ENCODE measurements around the gene TNS1.

TNS1 gene

GRCh38 chr2:217843324-217843723 is 159.5 kb downstream of the TNS1 start:
- H3K27me3 Mint-ChIP-seq: no peaks in the 10 kb centered on the region
- no peaks in the 10 kb centered on the region for H3K36me3 Mint-ChIP-seq (ENCODE audit: low read depth)
- ATAC-seq (no peak), DNase-seq (no peak)
- no peaks in the 10 kb centered on the region for H3K4me1 Mint-ChIP-seq
- no peak overlapping the region for H3K4me3 Mint-ChIP-seq
- no peaks in the 10 kb centered on the region for H3K9me3 Mint-ChIP-seq
- no peak overlapping the region for H3K27ac Mint-ChIP-seq

GRCh38 chr2:217842017-217842416 is 160.8 kb downstream of the TNS1 start:
- Mint-ChIP-seq H3K4me1 (no peaks in the 10 kb centered on the region), H3K36me3 (ENCODE audit: low read depth) (no peaks in the 10 kb centered on the region), H3K27me3 (peaks cover 2% of the 10 kb centered on the region), H3K27ac (no peak overlapping the region), H3K9me3 (no peaks in the 10 kb centered on the region), H3K4me3 (no peak overlapping the region)
- no peak for DNase-seq
- ATAC-seq: no peak

- H3K9me3 Mint-ChIP-seq: no peaks in the 10 kb centered on the region
- H3K4me1 Mint-ChIP-seq: no peaks in the 10 kb centered on the region
- DNase-seq: no peak
- no peaks in the 10 kb centered on the region for H3K36me3 Mint-ChIP-seq (ENCODE audit: low read depth)
- peaks cover 5% of the 10 kb centered on the region for H3K27me3 Mint-ChIP-seq
- H3K4me3 Mint-ChIP-seq: no peak overlapping the region
- no peak for ATAC-seq
- no peak overlapping the region for H3K27ac Mint-ChIP-seq
Observed at GRCh38 chr2:217840522-217840921, 162.3 kb downstream of the TNS1 start.

DNA sequence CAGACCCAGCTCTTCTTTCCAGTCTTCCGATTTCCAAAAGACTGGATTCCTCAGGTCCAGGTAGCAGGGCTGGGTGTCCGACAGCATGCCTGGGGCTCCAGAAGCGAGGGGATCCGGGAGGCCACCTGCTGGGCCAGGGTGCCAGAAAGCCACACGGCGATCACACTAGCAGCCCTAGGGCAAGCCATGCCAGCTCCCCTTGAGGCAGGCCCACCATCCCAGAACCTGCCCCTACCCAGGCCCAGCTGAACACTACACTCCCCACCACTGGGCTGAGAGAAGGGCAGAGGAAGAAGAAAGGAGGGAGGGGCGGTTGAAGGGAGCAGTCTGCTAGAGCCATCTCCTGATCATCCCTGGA is 163.1 kb downstream of the TNS1 start:
- no peak overlapping the region for H3K27ac Mint-ChIP-seq
- peaks cover 5% of the 10 kb centered on the region for H3K27me3 Mint-ChIP-seq
- no peak overlapping the region for H3K4me3 Mint-ChIP-seq
- H3K36me3 Mint-ChIP-seq (ENCODE audit: low read depth): no peaks in the 10 kb centered on the region
- no peak for DNase-seq
- H3K4me1 Mint-ChIP-seq: no peaks in the 10 kb centered on the region
- H3K9me3 Mint-ChIP-seq: no peaks in the 10 kb centered on the region
- ATAC-seq: no peak

DNA sequence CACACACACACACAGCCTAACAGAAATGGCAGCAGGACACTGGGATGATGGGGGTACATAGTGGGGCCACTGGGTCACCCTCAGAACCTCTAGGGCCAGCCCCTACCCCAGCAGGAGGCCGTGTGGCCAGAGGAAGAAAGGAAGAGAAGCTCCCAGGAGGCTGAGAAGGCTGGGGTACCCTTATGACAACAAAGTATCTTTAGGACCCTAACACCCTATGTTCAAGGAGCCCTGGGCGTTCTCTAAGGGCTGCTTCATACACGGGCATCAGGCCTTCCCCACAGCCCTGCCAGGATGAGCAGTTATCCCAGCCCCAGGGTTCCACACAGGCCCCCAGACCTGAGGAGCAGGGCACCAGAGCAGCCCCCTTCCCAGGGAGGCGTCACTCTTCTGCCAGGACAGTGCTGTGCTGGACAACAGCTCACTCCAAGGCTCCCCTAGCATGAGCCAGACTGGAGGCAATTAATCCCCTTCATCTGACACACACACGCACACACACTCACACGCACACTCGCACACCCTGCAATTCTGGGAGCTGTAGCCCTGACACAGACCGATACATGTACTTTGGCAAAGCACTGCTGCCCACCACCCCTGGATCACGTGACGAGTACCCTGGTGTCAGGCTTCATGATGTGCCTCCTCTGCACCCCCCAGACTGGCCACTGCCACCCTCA is 163.6 kb downstream of the TNS1 start:
- no peak overlapping the region for H3K27ac Mint-ChIP-seq
- no peak for DNase-seq
- no peaks in the 10 kb centered on the region for H3K9me3 Mint-ChIP-seq
- ATAC-seq: no peak
- no peak overlapping the region for H3K4me3 Mint-ChIP-seq
- no peaks in the 10 kb centered on the region for H3K36me3 Mint-ChIP-seq (ENCODE audit: low read depth)
- H3K4me1 Mint-ChIP-seq: no peaks in the 10 kb centered on the region
- H3K27me3 Mint-ChIP-seq: peaks cover 5% of the 10 kb centered on the region

GRCh38 chr2:217838409-217838831 is 164.4 kb downstream of the TNS1 start:
- Mint-ChIP-seq H3K9me3 (no peaks in the 10 kb centered on the region), H3K36me3 (ENCODE audit: low read depth) (no peaks in the 10 kb centered on the region), H3K4me1 (no peaks in the 10 kb centered on the region), H3K4me3 (no peak overlapping the region), H3K27ac (no peak overlapping the region), H3K27me3 (peaks cover 5% of the 10 kb centered on the region)
- no peak for ATAC-seq
- no peak for DNase-seq

- H3K27ac Mint-ChIP-seq: no peak overlapping the region
- ATAC-seq (no peak), DNase-seq (no peak)
- H3K27me3 Mint-ChIP-seq: peaks cover 5% of the 10 kb centered on the region
- H3K4me3 Mint-ChIP-seq: no peak overlapping the region
- H3K36me3 Mint-ChIP-seq (ENCODE audit: low read depth): no peaks in the 10 kb centered on the region
- H3K9me3 Mint-ChIP-seq: no peaks in the 10 kb centered on the region
- H3K4me1 Mint-ChIP-seq: no peaks in the 10 kb centered on the region
Observed at GRCh38 chr2:217837530-217837929, 165.3 kb downstream of the TNS1 start.

DNA sequence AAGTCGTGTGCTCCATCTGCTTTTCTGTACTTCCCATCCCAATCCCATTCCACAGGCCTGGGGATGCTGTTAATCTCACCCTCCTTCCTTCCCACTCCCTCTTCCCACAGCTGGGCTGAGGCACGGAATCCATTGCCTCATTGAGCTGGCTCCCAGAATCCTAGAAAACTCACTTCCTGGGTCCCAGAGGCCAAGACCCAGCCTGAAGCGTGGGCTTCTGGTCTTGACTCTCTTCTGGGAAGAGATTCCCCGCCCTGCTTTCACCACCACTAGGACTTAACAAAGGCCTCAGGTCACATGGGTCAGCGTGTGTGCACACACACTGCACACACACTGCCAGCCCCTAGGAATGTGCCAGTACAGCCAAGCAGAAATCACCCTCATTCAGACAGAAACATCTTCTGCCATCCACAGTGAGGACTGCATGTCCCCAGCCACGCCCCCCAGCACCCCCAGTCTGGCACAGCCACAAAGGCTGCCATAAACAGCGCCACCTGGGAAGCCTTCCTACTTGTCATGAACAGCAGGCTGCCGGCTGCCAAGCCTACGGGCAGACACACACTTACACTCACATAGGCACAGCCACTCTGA is 165.8 kb downstream of the TNS1 start:
- Mint-ChIP-seq H3K27ac (no peak overlapping the region), H3K9me3 (no peaks in the 10 kb centered on the region), H3K36me3 (ENCODE audit: low read depth) (no peaks in the 10 kb centered on the region), H3K4me1 (no peaks in the 10 kb centered on the region), H3K27me3 (peaks cover 5% of the 10 kb centered on the region), H3K4me3 (no peak overlapping the region)
- ATAC-seq: no peak
- DNase-seq: no peak

DNA sequence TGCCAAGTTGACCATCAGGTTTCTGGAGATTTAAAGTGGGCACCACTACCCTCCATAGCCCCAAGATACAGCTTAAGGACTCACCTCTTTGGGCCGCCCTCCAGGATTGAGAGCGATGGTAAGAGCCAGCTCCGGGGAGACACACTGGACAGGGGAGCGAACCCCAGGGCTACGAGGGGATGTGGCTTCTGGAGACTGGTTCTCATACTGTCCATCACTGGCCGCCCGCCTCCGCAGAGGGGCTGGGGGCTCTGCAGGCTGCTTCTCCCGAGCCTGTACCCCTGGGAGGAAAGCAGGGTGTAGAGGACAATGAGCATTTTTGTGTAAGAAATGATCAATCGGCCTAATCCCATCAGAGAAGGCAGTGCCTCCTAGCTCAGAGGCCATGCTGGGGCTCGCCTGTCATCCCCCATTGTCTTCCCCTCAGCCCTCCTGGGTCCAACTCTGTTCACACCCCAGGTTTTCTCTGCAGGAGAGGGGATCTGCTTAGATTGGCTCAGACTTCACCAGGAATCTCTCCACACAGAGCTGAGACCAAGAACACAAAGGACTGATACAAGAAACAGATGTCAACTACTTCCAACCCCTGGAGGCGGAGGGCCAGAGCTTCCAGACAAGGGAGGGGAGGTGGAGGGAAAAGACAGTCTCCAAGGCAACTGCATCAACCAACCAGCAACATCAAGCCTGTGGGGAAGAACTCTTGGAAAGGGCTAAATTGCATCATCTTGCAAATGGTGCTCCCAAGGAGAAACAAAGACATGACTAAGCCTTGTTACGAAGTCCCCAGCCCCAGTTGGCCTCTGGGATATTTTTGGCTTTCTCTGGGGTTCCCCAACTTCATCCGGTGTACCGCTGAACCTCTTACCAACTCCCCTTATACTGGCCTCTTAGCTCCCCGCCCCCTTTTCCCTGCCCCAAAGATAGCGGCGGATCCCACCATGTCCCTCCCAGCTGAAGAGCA is 166.6 kb downstream of the TNS1 start:
- Mint-ChIP-seq H3K36me3 (ENCODE audit: low read depth) (no peaks in the 10 kb centered on the region), H3K9me3 (no peaks in the 10 kb centered on the region), H3K27me3 (peaks cover 5% of the 10 kb centered on the region), H3K4me3 (no peak overlapping the region), H3K27ac (no peak overlapping the region), H3K4me1 (no peaks in the 10 kb centered on the region)
- no peak for DNase-seq
- no peak for ATAC-seq

DNA sequence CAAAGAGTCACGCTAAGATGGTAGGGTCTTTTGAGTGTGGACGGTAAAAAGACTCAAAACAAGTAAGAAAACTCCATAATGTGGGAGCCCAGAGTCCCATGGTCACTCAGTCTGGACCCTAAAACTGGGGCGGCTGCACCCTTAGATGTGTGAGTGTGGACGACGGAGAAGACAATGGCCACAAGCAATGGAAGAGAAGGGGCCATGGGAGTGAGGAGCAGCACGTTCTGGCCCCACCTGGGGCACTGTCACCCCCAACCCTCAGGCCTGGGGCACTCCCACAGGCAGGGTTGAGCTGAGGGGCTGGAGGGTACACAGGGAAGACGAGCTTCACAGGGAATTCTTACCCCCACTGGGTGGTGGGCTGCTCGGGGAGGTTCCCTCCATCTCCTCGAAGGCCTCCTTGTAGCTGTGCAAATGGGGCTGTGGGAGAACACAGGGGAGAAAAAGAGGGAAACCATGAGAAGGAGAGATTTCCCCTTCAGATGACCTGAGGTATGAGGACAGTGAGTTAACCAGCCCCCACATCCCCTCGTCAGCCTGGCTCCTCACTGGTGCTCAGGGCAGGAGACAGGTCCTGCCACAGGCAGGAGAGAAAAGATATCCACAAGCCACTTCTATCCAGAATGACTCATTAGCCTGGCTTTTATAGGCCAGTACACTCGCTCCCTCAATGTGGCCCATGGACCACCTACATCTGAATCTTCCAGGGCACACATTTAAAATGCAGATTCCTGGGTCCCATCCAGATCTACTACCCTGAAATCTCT is 167.9 kb downstream of the TNS1 start:
- Mint-ChIP-seq H3K27me3 (peaks cover 5% of the 10 kb centered on the region), H3K27ac (no peak overlapping the region), H3K9me3 (no peaks in the 10 kb centered on the region), H3K4me3 (no peak overlapping the region), H3K36me3 (ENCODE audit: low read depth) (no peaks in the 10 kb centered on the region), H3K4me1 (no peaks in the 10 kb centered on the region)
- DNase-seq: no peak
- ATAC-seq: no peak

DNA sequence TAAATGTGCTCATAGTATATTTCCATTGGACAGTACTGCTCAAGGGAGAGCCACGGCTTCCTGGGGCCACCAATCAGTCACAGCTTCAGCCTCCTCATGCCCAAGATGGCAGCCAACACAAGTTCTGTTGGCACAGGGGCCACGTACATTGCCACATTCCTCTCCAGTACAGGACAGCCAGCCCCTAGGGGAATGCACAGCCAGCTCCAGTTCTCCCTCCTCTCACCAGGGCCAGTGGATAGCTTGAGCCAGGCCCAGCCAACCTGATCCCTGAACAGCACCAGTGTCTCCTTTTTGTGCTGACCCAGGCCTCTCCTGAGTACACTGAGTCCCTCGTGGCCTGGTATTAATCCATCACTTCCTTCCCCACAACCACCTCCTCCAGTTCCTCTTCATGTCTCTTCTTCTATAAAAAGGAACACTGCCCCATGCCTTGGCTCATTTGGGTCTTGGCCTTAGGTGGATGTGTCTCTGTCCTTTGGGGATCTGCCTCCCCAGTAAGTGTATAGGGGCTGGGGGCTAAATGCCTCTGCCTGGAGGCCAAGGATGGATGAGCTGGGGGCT is 168.7 kb downstream of the TNS1 start:
- DNase-seq (no peak), ATAC-seq (no peak)
- H3K4me1 Mint-ChIP-seq: no peaks in the 10 kb centered on the region
- H3K9me3 Mint-ChIP-seq: no peaks in the 10 kb centered on the region
- no peak overlapping the region for H3K27ac Mint-ChIP-seq
- no peak overlapping the region for H3K4me3 Mint-ChIP-seq
- peaks cover 5% of the 10 kb centered on the region for H3K27me3 Mint-ChIP-seq
- no peaks in the 10 kb centered on the region for H3K36me3 Mint-ChIP-seq (ENCODE audit: low read depth)

DNA sequence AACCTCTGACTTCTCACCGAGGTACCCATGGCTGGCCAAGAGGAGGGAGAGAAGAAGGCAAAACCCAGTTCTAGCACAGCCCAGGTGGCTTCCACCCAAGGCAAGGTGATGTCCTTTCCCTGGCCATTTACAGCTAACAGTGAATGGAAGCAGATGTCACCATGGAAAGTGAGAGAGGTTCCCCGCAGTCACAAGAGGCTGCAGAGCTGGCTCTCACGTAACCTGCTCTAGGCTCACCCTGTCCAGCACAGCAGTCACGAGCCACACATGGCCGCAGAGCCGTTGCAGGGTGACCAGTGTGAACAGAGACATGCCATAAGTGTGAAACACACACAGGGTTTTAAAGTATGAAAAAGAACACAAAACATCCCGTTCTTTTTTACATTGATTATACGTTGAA is 169.4 kb downstream of the TNS1 start:
- ATAC-seq (no peak), DNase-seq (no peak)
- Mint-ChIP-seq H3K9me3 (no peaks in the 10 kb centered on the region), H3K27me3 (peaks cover 5% of the 10 kb centered on the region), H3K4me1 (no peaks in the 10 kb centered on the region), H3K27ac (no peak overlapping the region), H3K36me3 (ENCODE audit: low read depth) (no peaks in the 10 kb centered on the region), H3K4me3 (no peak overlapping the region)

DNA sequence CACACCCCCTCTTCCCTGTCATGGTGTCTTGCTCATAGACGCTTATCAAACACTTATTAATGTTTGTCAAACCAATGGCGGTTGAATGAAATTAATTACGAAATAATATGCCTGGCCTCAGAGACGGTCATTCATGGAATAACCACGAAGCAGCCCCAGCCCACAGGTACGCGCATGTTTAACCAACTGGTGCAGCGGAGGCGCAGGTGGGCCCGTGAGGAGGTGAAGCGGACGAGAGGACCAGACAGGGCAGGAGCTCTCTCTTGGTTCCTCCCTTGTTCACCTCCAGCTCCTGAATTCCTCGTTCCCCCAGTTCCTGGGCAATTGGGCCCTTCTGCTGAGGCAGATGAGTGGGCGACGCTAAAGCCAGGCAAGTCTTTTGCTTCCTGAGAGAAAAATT is 169.8 kb downstream of the TNS1 start:
- Mint-ChIP-seq H3K27ac (no peak overlapping the region), H3K36me3 (ENCODE audit: low read depth) (no peaks in the 10 kb centered on the region)

GRCh38 chr2:217832115-217832514 is 170.7 kb downstream of the TNS1 start:
- no peak overlapping the region for H3K4me3 Mint-ChIP-seq
- no peaks in the 10 kb centered on the region for H3K36me3 Mint-ChIP-seq (ENCODE audit: low read depth)
- H3K9me3 Mint-ChIP-seq: no peaks in the 10 kb centered on the region
- no peak for ATAC-seq
- peaks cover 4% of the 10 kb centered on the region for H3K27me3 Mint-ChIP-seq
- no peak for DNase-seq
- H3K27ac Mint-ChIP-seq: no peak overlapping the region
- H3K4me1 Mint-ChIP-seq: no peaks in the 10 kb centered on the region

More for the DNA sequence above, 169.8 kb downstream of the TNS1 start:
- DNase-seq (no peak), ATAC-seq (no peak)
- peaks cover 5% of the 10 kb centered on the region for H3K27me3 Mint-ChIP-seq
- no peaks in the 10 kb centered on the region for H3K4me1 Mint-ChIP-seq
- H3K9me3 Mint-ChIP-seq: no peaks in the 10 kb centered on the region
- no peak overlapping the region for H3K4me3 Mint-ChIP-seq
